Caco-2 (cell line): ENCODE results near the gene AXIN1. TPM values are rescaled to one million over a fixed set of nuclear protein-coding genes. Genes with fewer than 3 reads are reported as not detected.
A peak's percentile ranks its signal among the peaks of the same experiment; 100 is the strongest.

Experiments used
- BruUV-seq: library from RNA; stranded (reverse); fragments of 400-500 nt; replicated peaks from 2 replicates; lab custom pipeline; 2021; lab: Mats Ljungman, UMichigan
- CTCF ChIA-PET: fragments of 300-600 bp; sonication (Branson Sonifier 250); formaldehyde crosslinking; loops from one replicate; lab custom pipeline; 2022; ENCODE audit warnings: antibody characterized with exemption; lab: Charles Lee
- POLR2A ChIA-PET: fragments of 300-600 bp; sonication (Branson Sonifier 250); formaldehyde crosslinking; loops from one replicate; lab custom pipeline; 2022; ENCODE audit warnings: antibody characterized with exemption; lab: Charles Lee
- DNase-seq, 2 experiments: peaks; one replicate each; pipeline versions ENCODE4 v3.0.0 to v3.0.0-alpha.2; 2020 to 2022
- H3K27me3 ChIP-seq: replicated peaks from 2 replicates; pipeline ENCODE4 v1.6.0; 2011; ENCODE audit warnings: low read length; ENCODE audit not compliant: control insufficient read depth, insufficient read depth
- H3K36me3 ChIP-seq: 2 replicates; pipeline ENCODE4 v1.5.1; 2011; ENCODE audit warnings: low read length; ENCODE audit not compliant: control insufficient read depth, insufficient read depth
- H3K4me1 ChIP-seq: fragments of 250-450 bp; sonication (Bioruptor Pico); 2 replicates; pipeline ENCODE4 v1.5.1; 2020; ENCODE audit warnings: mild to moderate bottlenecking
- H3K4me3 ChIP-seq: 2 replicates; pipeline ENCODE4 v1.5.1; 2011; ENCODE audit warnings: low read depth, mild to moderate bottlenecking, control low read depth, low read length
- H3K9me3 ChIP-seq: fragments of 250-450 bp; sonication (Bioruptor Pico); 2 replicates; pipeline ENCODE4 v1.5.1; 2020; ENCODE audit warnings: mild to moderate bottlenecking, moderate library complexity
- H3K27ac Mint-ChIP-seq: one replicate; pipeline ENCODE4 v1.8.0; 2022; ENCODE audit warnings: mixed read lengths; ENCODE audit not compliant: unreplicated experiment
- H3K27me3 Mint-ChIP-seq: one replicate; pipeline ENCODE4 v1.8.0; 2022; ENCODE audit warnings: mixed read lengths; ENCODE audit not compliant: insufficient read depth, unreplicated experiment
- H3K36me3 Mint-ChIP-seq: one replicate; pipeline ENCODE4 v1.8.0; 2022; ENCODE audit warnings: mild to moderate bottlenecking, mixed read lengths; ENCODE audit not compliant: insufficient read depth, unreplicated experiment
- H3K4me1 Mint-ChIP-seq: one replicate; pipeline ENCODE4 v1.8.0; 2022; ENCODE audit warnings: low read depth, mixed read lengths; ENCODE audit not compliant: unreplicated experiment
- H3K4me3 Mint-ChIP-seq: one replicate; pipeline ENCODE4 v1.8.0; 2022; ENCODE audit warnings: mild to moderate bottlenecking, moderate library complexity, mixed read lengths; ENCODE audit not compliant: unreplicated experiment
- H3K9me3 Mint-ChIP-seq: one replicate; pipeline ENCODE4 v1.8.0; 2022; ENCODE audit warnings: mixed read lengths; ENCODE audit not compliant: unreplicated experiment
- intact Hi-C: fragments of 100-400 bp; cut with micrococcal nuclease; formaldehyde crosslinking; loops from one replicate; pipeline ENCODE4 v1.10.0; 2022; ENCODE audit not compliant: unreplicated experiment
- total RNA-seq: library from RNA; stranded (reverse); gene quantifications from 2 replicates; pipeline ENCODE4 v1.2.3, GENCODE V29; 2022
- TF ChIP-seq, protein P1 (sequence below), 2 experiments: fragments of 200-600 bp in 1 of 2; IDR thresholded peaks; 1 replicate in 1 of 2; 2 replicates in 1 of 2; pipeline versions ENCODE4 v1.5.1 to v1.8.0; 2011 to 2022; ENCODE audit warnings: antibody characterized with exemption in 1 of 2, control low read depth in 1 of 2, inconsistent platforms in 1 of 2, low read depth in 1 of 2, low read length in 1 of 2, mild to moderate bottlenecking in 1 of 2, moderate library complexity in 1 of 2; ENCODE audit not compliant: insufficient read depth in 1 of 2, severe bottlenecking in 1 of 2, unreplicated experiment in 1 of 2

Gene AXIN1
- total RNA-seq, 1 experiment from 2014 or later, result 34.5 TPM

DNA sequence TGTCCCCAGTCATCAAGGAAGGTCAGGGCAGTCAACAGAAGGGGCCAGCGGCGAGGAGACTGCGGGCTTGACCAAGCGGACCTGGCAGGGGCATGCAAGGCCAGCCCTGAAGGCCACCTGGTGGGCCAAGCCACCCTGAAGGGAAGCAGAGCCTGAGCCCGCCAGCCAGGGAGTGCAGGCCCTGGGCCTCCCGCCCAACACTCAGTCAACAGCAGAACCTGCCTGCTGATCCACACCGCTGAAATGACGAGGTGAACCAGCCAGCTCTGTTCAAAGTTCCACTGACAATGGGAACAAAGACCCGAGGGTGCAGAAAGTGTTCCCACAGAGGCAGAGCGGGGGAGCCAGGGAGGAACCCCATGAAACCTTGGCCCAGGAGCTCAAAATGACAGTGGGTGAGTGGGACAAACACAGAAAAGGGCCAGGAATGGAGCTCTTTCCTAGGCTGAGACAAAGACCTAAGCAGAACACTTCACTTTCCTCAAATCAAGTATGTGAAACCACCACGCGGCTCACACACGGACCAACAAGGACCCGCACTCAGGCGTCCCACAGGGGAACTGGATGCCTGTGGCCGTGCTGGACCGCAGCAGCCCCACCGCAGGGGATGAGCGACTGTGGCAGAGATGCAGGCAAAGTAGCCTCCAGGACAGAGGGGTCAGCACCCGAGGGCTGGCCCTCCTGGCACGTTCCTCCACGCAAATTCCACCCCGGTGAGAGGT, 12.0 kb downstream of the AXIN1 start:
- H3K27me3 Mint-ChIP-seq, result no peaks in the 10 kb centered on the region
- peaks cover 11% of the 10 kb centered on the region for H3K4me1 Mint-ChIP-seq
- peaks cover 41% of the 10 kb centered on the region for H3K36me3 Mint-ChIP-seq
- ChIA-PET POLR2A (no interaction called here), CTCF (no interaction called here)
- Histone ChIP-seq H3K4me3 (no peak overlapping the region), H3K4me1 (0 out of 2 replicates have a peak, but pooled peaks cover under 1% of the 10 kb centered on the region), H3K9me3 (no peaks in the 10 kb centered on the region), H3K27me3 (no peaks in the 10 kb centered on the region), H3K36me3 (peaks cover 3% of the 10 kb centered on the region; the same call in 1 of the 2 replicates)
- H3K9me3 Mint-ChIP-seq, result no peaks in the 10 kb centered on the region
- TF ChIP-seq, protein P1, sequence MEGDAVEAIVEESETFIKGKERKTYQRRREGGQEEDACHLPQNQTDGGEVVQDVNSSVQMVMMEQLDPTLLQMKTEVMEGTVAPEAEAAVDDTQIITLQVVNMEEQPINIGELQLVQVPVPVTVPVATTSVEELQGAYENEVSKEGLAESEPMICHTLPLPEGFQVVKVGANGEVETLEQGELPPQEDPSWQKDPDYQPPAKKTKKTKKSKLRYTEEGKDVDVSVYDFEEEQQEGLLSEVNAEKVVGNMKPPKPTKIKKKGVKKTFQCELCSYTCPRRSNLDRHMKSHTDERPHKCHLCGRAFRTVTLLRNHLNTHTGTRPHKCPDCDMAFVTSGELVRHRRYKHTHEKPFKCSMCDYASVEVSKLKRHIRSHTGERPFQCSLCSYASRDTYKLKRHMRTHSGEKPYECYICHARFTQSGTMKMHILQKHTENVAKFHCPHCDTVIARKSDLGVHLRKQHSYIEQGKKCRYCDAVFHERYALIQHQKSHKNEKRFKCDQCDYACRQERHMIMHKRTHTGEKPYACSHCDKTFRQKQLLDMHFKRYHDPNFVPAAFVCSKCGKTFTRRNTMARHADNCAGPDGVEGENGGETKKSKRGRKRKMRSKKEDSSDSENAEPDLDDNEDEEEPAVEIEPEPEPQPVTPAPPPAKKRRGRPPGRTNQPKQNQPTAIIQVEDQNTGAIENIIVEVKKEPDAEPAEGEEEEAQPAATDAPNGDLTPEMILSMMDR (IDR thresholded peaks at IDR 0.05; ENCODE audit: insufficient read depth in 1 of 2, low read depth in 1 of 2, low read length in 1 of 2, severe bottlenecking in 1 of 2, unreplicated experiment in 1 of 2), result no peak
- peak overlapping the region; percentile 22 for H3K27ac Mint-ChIP-seq
- no TSS peak for BruUV-seq
- DNase-seq, result no peak
- no peak overlapping the region for H3K4me3 Mint-ChIP-seq
- intact Hi-C loops, result no loop called here

DNA sequence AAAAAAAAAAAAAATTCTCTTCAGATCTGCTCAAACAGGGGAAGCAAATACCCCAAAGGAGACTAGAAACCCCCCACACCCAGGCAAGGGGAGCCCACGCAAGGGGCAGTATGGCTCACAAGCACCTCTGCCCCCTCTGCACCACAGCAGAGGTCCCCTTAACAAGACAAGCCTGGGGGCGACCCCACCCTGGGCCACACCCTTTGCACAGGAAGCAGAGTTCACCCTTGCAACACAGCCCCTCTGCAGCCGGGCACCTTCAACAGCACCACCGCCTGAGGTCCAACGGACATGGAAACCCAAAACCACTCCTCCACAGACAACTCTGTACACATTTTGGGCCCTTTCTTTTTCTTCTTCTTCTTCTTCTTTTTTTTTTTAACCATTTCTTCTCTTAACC, 12.8 kb downstream of the AXIN1 start:
- intact Hi-C loops, result no loop called here
- BruUV-seq, result no TSS peak
- H3K4me1 Mint-ChIP-seq, result peaks cover 18% of the 10 kb centered on the region

DNA sequence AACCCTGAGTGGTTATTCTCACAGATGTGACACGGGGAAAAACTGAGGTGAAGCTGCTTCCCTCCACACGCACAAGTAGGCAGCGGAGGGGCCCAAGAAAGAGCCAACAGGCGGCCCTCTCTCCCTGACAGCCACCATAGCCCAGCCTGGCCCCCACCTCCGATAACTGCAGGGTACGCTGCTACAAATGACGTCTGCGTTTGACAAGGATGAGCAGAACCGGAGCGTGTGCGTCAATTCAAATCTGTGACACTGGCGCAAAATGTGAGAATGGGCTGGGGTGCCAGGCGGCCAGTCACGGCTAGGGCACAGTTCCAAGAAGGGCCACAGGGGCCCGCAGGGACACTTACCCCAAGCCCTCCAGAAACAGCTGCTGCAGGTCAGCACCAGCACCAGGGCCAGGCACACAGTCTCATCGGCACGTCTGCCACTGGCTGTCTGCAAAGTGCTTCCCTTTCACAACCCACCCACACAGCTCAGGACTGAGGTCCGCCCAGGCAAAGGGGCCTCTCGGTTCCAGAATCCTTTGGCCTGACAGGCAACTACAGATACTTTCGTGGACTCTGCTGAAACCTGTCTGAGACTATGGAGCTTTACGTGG, 14.4 kb downstream of the AXIN1 start:
- TF ChIP-seq, protein P1 (IDR thresholded peaks at IDR 0.05; ENCODE audit: insufficient read depth in 1 of 2, low read depth in 1 of 2, low read length in 1 of 2, severe bottlenecking in 1 of 2, unreplicated experiment in 1 of 2), result no peak
- no peaks in the 10 kb centered on the region for H3K27me3 ChIP-seq
- Mint-ChIP-seq H3K27me3 (no peaks in the 10 kb centered on the region), H3K27ac (no peak overlapping the region), H3K4me1 (peaks cover 24% of the 10 kb centered on the region), H3K9me3 (no peaks in the 10 kb centered on the region), H3K4me3 (no peak overlapping the region), H3K36me3 (peaks cover 28% of the 10 kb centered on the region)
- no peaks in the 10 kb centered on the region for H3K9me3 ChIP-seq
- peaks cover 16% of the 10 kb centered on the region; the same call in 1 of the 2 replicates for H3K4me1 ChIP-seq
- no peak overlapping the region for H3K4me3 ChIP-seq
- intact Hi-C loops, result no loop called here
- ChIA-PET POLR2A (no interaction called here), CTCF (interaction anchor here (0.7 to 3.2 kb wide), 2 partner anchors 14 to 15 kb away, joined by 3 to 10 read pairs; partner anchors contain the start of gene AXIN1)
- BruUV-seq, result no TSS peak
- DNase-seq, result no peak
- H3K36me3 ChIP-seq, result no peaks in the 10 kb centered on the region

More for the DNA sequence above, 12.8 kb downstream of the AXIN1 start:
- H3K27me3 Mint-ChIP-seq, result no peaks in the 10 kb centered on the region
- H3K9me3 Mint-ChIP-seq, result no peaks in the 10 kb centered on the region
- no peaks in the 10 kb centered on the region for H3K9me3 ChIP-seq
- no peak overlapping the region for H3K4me3 ChIP-seq
- H3K4me1 ChIP-seq, result peaks cover 9% of the 10 kb centered on the region; the same call in 1 of the 2 replicates
- H3K36me3 ChIP-seq, result peaks cover under 1% of the 10 kb centered on the region; the same call in 1 of the 2 replicates
- ChIA-PET POLR2A (no interaction called here), CTCF (no interaction called here)
- H3K36me3 Mint-ChIP-seq, result peaks cover 38% of the 10 kb centered on the region
- peak overlapping the region; percentile 22 for H3K27ac Mint-ChIP-seq
- no peak for DNase-seq
- H3K27me3 ChIP-seq, result no peaks in the 10 kb centered on the region
- TF ChIP-seq, protein P1 (IDR thresholded peaks at IDR 0.05; ENCODE audit: insufficient read depth in 1 of 2, low read depth in 1 of 2, low read length in 1 of 2, severe bottlenecking in 1 of 2, unreplicated experiment in 1 of 2), result no peak
- H3K4me3 Mint-ChIP-seq, result no peak overlapping the region
